ENCODE data around the gene ZNF235.

- TF ChIP-seq CTCF (conservative IDR thresholded peaks at IDR 0.05; ENCODE audit: low read depth, low read length): no peak
- no peak for TF ChIP-seq RCOR1 (IDR thresholded peaks at IDR 0.05; ENCODE audit: insufficient replicate concordance, low read length)
- no peak for TF ChIP-seq POLR2A (IDR thresholded peaks at IDR 0.05; ENCODE audit: low read depth, low read length)
- no peak for TF ChIP-seq RFX5 (IDR thresholded peaks at IDR 0.05; ENCODE audit: low read depth, low read length)
- TF ChIP-seq CHD1 (IDR thresholded peaks at IDR 0.05; ENCODE audit: low read depth, low read length): no peak
- no peak for TF ChIP-seq MXI1 (IDR thresholded peaks at IDR 0.05; ENCODE audit: borderline replicate concordance, low read depth, low read length)
- TF ChIP-seq USF2 (IDR thresholded peaks at IDR 0.05; ENCODE audit: low read depth, low read length): no peak
- no peak for TF ChIP-seq MAFK (IDR thresholded peaks at IDR 0.05; ENCODE audit: low read depth, low read length)
- TF ChIP-seq BHLHE40 (IDR thresholded peaks at IDR 0.05; ENCODE audit: low read depth, low read length): no peak
Measured at GRCh38 chr19:44260343-44260681, 44.5 kb downstream of the ZNF235 start.

All from IMR-90 (cell line).